GM12874 (cell line): ENCODE data around the gene PLEKHA1.

ENCODE experiments used
- TF ChIP-seq, protein P1 (sequence below): IDR thresholded peaks from 2 replicates; pipeline ENCODE4 v1.5.1; 2011; ENCODE audit warnings: low read depth, mild to moderate bottlenecking, control low read depth, low read length, moderate library complexity; ENCODE audit not compliant: insufficient read depth

PLEKHA1 gene

DNA sequence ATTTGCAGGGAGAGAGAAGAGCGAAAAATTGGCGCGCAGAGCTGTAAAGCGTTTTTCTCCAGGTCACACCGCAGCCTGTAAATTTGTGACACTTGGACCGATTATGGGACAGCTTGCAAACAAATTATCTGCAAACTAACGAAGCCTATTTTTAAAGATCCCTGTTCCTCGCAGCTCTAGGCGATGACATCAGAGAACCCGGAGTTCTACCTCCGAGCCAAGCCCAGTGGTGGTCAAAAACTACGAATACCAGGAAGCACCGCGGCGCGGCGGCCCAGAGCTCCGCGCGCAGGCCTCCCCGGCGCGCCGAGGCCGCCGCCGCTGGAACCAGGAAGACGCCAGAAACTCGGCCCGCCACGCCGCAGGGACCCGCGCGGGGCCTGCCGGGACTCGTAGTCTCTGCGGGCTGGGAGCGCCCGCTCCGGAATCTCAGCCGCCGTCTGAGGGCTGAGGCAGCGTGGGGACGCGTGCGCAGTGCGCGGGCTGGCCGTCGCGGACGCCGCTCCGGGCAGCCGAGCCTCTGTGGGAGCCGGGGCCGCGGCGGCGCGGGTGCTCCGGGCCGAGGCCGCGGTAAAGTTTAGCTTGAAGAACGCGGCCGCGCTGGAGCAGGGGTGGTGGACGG lies at the start of gene PLEKHA1:
TSS of gene PLEKHA1 (plus strand) at position 472 of the 622 bp plus-strand sequence. CDS start 18,493 bp downstream, outside the sequence.
- TF ChIP-seq, protein P1, sequence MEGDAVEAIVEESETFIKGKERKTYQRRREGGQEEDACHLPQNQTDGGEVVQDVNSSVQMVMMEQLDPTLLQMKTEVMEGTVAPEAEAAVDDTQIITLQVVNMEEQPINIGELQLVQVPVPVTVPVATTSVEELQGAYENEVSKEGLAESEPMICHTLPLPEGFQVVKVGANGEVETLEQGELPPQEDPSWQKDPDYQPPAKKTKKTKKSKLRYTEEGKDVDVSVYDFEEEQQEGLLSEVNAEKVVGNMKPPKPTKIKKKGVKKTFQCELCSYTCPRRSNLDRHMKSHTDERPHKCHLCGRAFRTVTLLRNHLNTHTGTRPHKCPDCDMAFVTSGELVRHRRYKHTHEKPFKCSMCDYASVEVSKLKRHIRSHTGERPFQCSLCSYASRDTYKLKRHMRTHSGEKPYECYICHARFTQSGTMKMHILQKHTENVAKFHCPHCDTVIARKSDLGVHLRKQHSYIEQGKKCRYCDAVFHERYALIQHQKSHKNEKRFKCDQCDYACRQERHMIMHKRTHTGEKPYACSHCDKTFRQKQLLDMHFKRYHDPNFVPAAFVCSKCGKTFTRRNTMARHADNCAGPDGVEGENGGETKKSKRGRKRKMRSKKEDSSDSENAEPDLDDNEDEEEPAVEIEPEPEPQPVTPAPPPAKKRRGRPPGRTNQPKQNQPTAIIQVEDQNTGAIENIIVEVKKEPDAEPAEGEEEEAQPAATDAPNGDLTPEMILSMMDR = no peak

DNA sequence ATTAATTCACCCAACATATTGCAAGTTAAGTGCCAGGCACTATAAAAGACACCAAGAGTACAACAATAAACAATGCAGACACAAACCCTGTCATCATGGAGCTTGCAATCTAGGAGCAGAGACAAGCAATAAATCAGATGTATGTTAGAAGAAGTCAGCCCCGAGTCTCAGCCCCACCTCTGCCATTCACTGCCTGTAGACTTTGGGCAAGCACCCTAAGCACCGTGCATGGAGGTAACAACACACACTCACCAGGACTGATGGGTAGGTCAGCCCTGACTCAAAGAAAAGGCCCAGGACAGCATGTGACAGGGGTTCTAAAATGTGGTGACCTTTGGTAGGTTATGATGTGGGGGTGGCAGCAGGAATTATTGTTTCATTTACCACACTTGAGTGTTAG lies 49.3 kb upstream of the PLEKHA1 start:
- TF ChIP-seq, protein P1 = no peak

DNA sequence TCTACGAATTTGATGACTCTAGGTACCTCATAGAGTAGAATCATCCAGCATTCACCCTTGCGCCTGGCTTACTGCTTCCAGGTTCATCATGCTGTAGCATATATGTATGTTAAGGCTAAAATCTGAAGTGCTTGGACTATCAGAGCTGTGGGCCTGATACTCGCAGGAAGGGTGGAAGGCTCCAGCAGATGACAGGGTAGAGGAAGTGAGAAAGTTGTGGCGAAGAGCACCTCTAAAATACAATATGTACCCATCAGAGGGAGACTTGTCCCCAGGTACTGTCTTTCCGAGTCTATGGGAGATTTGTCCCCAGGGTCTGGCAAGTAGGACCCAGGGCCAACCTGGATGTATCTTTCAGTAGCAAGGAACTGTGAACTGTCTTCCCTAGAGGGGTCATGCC lies 48.1 kb upstream of the PLEKHA1 start:
- TF ChIP-seq, protein P1 = no peak

DNA sequence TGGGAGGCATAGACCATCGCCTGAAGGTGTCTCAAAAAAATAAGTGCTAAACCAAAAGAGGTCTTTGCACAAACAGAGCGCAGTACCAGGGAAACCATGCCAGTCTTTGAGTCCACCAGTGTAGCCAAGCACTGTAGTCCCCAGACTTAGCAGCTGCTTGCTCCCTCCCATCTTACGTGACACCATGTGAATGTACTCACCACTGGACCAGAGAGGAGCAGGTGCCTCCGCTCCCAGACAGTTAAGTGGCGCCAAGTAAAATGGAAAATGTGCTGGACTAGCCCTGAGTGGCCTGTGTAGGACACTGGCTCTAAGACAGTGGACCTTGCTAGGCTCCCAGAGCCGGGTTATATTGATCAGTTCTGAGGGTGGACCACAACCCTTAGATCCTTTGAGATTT lies 47.7 kb upstream of the PLEKHA1 start:
- TF ChIP-seq, protein P1 = no peak

DNA sequence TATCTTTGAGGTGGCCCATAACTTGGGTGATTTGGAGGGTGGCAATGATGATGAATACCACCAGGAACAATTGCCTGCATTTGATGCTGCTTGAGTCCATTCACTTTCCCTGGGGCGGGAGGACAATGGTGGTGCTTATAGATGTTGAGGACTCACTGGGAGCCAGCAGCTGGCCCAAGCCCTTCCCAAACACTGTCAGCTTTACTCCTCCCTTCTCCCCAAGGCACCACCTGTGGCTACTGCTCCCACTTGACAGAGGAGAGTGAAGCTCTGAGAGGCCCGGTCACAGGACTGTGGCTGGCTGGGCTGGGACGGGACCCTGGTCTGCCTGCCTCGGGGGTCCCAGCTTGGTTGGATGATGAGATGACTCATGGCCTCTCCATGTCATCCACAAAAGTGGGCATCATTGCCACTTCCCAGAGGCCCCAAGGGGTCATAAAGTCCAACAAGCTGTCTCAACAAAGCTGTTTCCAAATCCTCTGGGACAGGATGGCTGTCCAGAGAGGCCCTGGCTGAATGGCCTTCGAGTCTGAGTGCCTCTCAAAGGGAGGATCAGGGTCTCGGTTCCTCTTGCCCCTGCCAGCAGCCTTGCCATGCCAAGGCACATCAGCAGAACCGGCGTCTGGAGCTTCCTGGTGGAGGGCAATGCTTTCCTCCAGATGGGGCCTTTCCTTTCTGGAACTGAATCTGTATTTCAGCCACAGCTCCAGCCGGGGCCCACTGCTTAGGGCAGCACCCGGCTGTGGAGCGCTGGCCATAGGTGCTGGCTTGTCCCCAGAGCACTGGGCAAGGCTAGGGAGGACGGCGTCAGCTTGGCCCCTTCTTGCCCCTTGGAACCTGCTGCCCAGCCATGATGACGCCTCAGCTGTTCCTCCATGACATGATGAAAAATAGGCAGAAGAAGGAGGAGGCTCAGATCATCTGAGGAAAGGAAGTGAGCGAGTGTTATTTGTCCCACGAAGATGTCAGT lies 47.0 kb upstream of the PLEKHA1 start:
- TF ChIP-seq, protein P1 = no peak

DNA sequence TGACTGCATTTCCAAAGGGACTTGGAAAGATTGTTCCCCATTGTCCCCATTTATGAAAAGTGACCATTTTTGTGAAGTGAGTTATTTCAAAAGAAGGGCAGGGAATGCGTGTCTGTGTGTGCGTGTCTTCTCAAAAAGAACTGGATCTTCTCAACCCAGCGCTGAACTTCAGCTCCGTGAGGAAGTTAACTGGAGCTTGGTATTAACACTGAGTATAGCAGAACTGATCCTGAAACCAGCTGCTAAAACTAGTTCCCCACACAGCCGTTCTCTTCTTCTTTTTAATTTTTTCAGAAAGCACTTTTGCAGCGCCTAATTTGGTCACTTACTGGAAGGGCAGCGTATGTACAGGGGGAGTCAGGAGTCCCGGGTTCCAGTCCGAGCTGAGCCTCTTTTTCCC lies 45.8 kb upstream of the PLEKHA1 start:
- TF ChIP-seq, protein P1 = no peak

DNA sequence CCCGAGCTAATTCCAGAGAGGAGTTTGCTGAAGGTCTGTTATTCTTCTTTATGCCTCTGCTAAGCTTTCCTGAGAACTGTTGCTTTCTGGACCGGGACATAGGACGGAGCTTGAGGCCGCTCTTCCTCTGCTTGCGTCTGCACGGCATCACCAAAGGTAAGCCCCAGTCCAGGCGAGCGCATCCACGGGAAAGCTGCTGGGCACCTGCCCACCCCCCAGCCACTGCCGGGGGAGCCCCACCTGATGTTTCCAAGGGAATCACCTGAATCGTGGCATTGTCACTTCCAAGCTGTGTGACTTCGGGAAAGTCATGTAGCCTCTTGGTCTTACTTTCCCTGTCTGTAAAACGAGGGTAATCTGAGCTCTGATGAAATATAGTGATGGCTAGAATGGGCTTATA lies 45.1 kb upstream of the PLEKHA1 start:
- TF ChIP-seq, protein P1 = no peak
